Measurements from ENCODE around the gene MEIKIN.

Gene MEIKIN

GRCh38 chr5:131945551-131946168 lies at the start of gene MEIKIN:
MEIKIN (minus strand) TSS chr5:131945663; CDS start chr5:131945505, 158 bp downstream.
- no peak for DNase-seq (ENCODE audit: low read depth in 2 of 3, low spot score in 1 of 3)

GRCh38 chr5:131994533-131995226 lies 49.2 kb upstream of the MEIKIN start:
- DNase-seq (ENCODE audit: low read depth in 2 of 3, low spot score in 1 of 3): no peak

GRCh38 chr5:131994090-131994489 lies 48.6 kb upstream of the MEIKIN start:
- DNase-seq (ENCODE audit: low read depth in 2 of 3, low spot score in 1 of 3): no peak

GRCh38 chr5:131993676-131994075 lies 48.2 kb upstream of the MEIKIN start:
- DNase-seq (ENCODE audit: low read depth in 2 of 3, low spot score in 1 of 3): no peak

- DNase-seq (ENCODE audit: low read depth in 2 of 3, low spot score in 1 of 3): no peak
Measured at GRCh38 chr5:131992370-131992769, 46.9 kb upstream of the MEIKIN start.

GRCh38 chr5:131991593-131992324 lies 46.3 kb upstream of the MEIKIN start:
- no peak for DNase-seq (ENCODE audit: low read depth in 2 of 3, low spot score in 1 of 3)

- no peak for DNase-seq (ENCODE audit: low read depth in 2 of 3, low spot score in 1 of 3)
Measured at GRCh38 chr5:131990716-131991115, 45.3 kb upstream of the MEIKIN start.

- DNase-seq (ENCODE audit: low read depth in 2 of 3, low spot score in 1 of 3): no peak
Measured at GRCh38 chr5:131988601-131989000, 43.1 kb upstream of the MEIKIN start.

- no peak for DNase-seq (ENCODE audit: low read depth in 2 of 3, low spot score in 1 of 3)
Measured at GRCh38 chr5:131987251-131987650, 41.8 kb upstream of the MEIKIN start.

- DNase-seq (ENCODE audit: low read depth in 2 of 3, low spot score in 1 of 3): no peak
Measured at GRCh38 chr5:131986161-131986912, 40.9 kb upstream of the MEIKIN start.

- no peak for DNase-seq (ENCODE audit: low read depth in 2 of 3, low spot score in 1 of 3)
Measured at GRCh38 chr5:131984956-131985665, 39.6 kb upstream of the MEIKIN start.

- no peak for DNase-seq (ENCODE audit: low read depth in 2 of 3, low spot score in 1 of 3)
Measured at GRCh38 chr5:131983244-131983771, 37.8 kb upstream of the MEIKIN start.

GRCh38 chr5:131981516-131981915 lies 36.1 kb upstream of the MEIKIN start:
- no peak for DNase-seq (ENCODE audit: low read depth in 2 of 3, low spot score in 1 of 3)

- no peak for DNase-seq (ENCODE audit: low read depth in 2 of 3, low spot score in 1 of 3)
Measured at GRCh38 chr5:131980696-131981095, 35.2 kb upstream of the MEIKIN start.

GRCh38 chr5:131979816-131980215 lies 34.4 kb upstream of the MEIKIN start:
- DNase-seq (ENCODE audit: low read depth in 2 of 3, low spot score in 1 of 3): no peak

- DNase-seq (ENCODE audit: low read depth in 2 of 3, low spot score in 1 of 3): no peak
Measured at GRCh38 chr5:131977212-131977604, 31.7 kb upstream of the MEIKIN start.

- DNase-seq (ENCODE audit: low read depth in 2 of 3, low spot score in 1 of 3): no peak
Measured at GRCh38 chr5:131976414-131977211, 31.1 kb upstream of the MEIKIN start.

- no peak for DNase-seq (ENCODE audit: low read depth in 2 of 3, low spot score in 1 of 3)
Measured at GRCh38 chr5:131974956-131975726, 29.7 kb upstream of the MEIKIN start.

GRCh38 chr5:131974622-131974955 lies 29.1 kb upstream of the MEIKIN start:
- DNase-seq (ENCODE audit: low read depth in 2 of 3, low spot score in 1 of 3): no peak

All from stimulated activated CD4-positive, alpha-beta T cell treated with anti-CD3 and anti-CD28 coated beads, Interleukin-12 subunit alpha, Interleukin-12 subunit beta, amount 100 ng/mL, for 48 hours (primary cell).